Measurements from ENCODE around the gene FLYWCH1. TPM values are rescaled to one million over a fixed set of nuclear protein-coding genes. Genes with fewer than 3 reads are reported as not detected.
A peak's percentile ranks its signal among the peaks of the same experiment; 100 is the strongest.

FLYWCH1 gene, protein sequence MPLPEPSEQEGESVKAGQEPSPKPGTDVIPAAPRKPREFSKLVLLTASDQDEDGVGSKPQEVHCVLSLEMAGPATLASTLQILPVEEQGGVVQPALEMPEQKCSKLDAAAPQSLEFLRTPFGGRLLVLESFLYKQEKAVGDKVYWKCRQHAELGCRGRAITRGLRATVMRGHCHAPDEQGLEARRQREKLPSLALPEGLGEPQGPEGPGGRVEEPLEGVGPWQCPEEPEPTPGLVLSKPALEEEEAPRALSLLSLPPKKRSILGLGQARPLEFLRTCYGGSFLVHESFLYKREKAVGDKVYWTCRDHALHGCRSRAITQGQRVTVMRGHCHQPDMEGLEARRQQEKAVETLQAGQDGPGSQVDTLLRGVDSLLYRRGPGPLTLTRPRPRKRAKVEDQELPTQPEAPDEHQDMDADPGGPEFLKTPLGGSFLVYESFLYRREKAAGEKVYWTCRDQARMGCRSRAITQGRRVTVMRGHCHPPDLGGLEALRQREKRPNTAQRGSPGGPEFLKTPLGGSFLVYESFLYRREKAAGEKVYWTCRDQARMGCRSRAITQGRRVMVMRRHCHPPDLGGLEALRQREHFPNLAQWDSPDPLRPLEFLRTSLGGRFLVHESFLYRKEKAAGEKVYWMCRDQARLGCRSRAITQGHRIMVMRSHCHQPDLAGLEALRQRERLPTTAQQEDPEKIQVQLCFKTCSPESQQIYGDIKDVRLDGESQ
- total RNA-seq (10 to 100 TPM; 17.5 to 18.2 TPM), polyA plus RNA-seq (ENCODE audit: insufficient read length in 2 of 2) (10 to 100 TPM; 55.9 TPM)
- long read RNA-seq, donor 1, full-length matches to known transcripts = 9 of 9 reads
- long read RNA-seq, donor 1, partial matches to known transcripts = 0 of 9 reads
- long read RNA-seq, donor 1, other reads (novel, unspliced or antisense) = 0 of 9 reads
- long read RNA-seq, donor 2, full-length matches to known transcripts = 6 of 6 reads
- long read RNA-seq, donor 2, partial matches to known transcripts = 0 of 6 reads
- long read RNA-seq, donor 2, other reads (novel, unspliced or antisense) = 0 of 6 reads
- long read RNA-seq, donor 3, full-length matches to known transcripts = 4 of 4 reads
- long read RNA-seq, donor 3, partial matches to known transcripts = 0 of 4 reads
- long read RNA-seq, donor 3, other reads (novel, unspliced or antisense) = 0 of 4 reads
- long read RNA-seq, donor 4, full-length matches to known transcripts = 9 of 9 reads
- long read RNA-seq, donor 4, partial matches to known transcripts = 0 of 9 reads
- long read RNA-seq, donor 4, other reads (novel, unspliced or antisense) = 0 of 9 reads

- H3K27ac ChIP-seq (ENCODE audit: low read depth, low read length) = peak within 1 kb of the TSS; percentile 88
- whole genome bisulfite sequencing (ENCODE audit: insufficient coverage) = under 1% methylated on average over 85 of the region's 85 CpGs
- peaks cover 16% of the 10 kb centered on the region for H3K4me1 ChIP-seq (ENCODE audit: control insufficient read depth, insufficient read depth, low read length)
- H3K36me3 ChIP-seq (ENCODE audit: control insufficient read depth, insufficient read depth, low read length) = peaks cover 14% of the 10 kb centered on the region
- H3K9me3 ChIP-seq (ENCODE audit: control insufficient read depth, insufficient read depth, low read length) = no peaks in the 10 kb centered on the region
- DNase-seq (ENCODE audit: low read depth in 4 of 6, low spot score in 6 of 6) = peak; percentile 89 to 99 (median 96)
- H3K27me3 ChIP-seq (ENCODE audit: control insufficient read depth, insufficient read depth, low read length) = no peaks in the 10 kb centered on the region
- peak within 1 kb of the TSS; percentile 84 for H3K4me3 ChIP-seq (ENCODE audit: low read depth, low read length)
Measured at GRCh38 chr16:2911638-2912329, at the start of gene FLYWCH1. TSS of gene FLYWCH1 (plus strand) at chr16:2911931. CDS start at chr16:2929686, 17,755 bp downstream.

GRCh38 chr16:2865651-2866050, 46.1 kb upstream of the FLYWCH1 start:
- Histone ChIP-seq H3K4me1 (ENCODE audit: control insufficient read depth, insufficient read depth, low read length) (peaks cover 8% of the 10 kb centered on the region), H3K27me3 (ENCODE audit: control insufficient read depth, insufficient read depth, low read length) (peaks cover 24% of the 10 kb centered on the region), H3K4me3 (ENCODE audit: low read depth, low read length) (no peak overlapping the region), H3K36me3 (ENCODE audit: control insufficient read depth, insufficient read depth, low read length) (no peaks in the 10 kb centered on the region), H3K27ac (ENCODE audit: low read depth, low read length) (no peak overlapping the region), H3K9me3 (ENCODE audit: control insufficient read depth, insufficient read depth, low read length) (no peaks in the 10 kb centered on the region)
- 43% methylated on average over 1 of the region's 4 CpGs for WGBS (ENCODE audit: insufficient coverage)
- no peak for DNase-seq (ENCODE audit: low read depth in 4 of 6, low spot score in 6 of 6)

- Histone ChIP-seq H3K36me3 (ENCODE audit: control insufficient read depth, insufficient read depth, low read length) (no peaks in the 10 kb centered on the region), H3K4me3 (ENCODE audit: low read depth, low read length) (no peak overlapping the region), H3K9me3 (ENCODE audit: control insufficient read depth, insufficient read depth, low read length) (no peaks in the 10 kb centered on the region), H3K27ac (ENCODE audit: low read depth, low read length) (no peak overlapping the region), H3K27me3 (ENCODE audit: control insufficient read depth, insufficient read depth, low read length) (peaks cover 18% of the 10 kb centered on the region), H3K4me1 (ENCODE audit: control insufficient read depth, insufficient read depth, low read length) (peaks cover 8% of the 10 kb centered on the region)
- no peak for DNase-seq (ENCODE audit: low read depth in 4 of 6, low spot score in 6 of 6)
- WGBS (ENCODE audit: insufficient coverage) = 93% methylated on average over 4 of the region's 4 CpGs
Measured at GRCh38 chr16:2866431-2866830, 45.3 kb upstream of the FLYWCH1 start.

DNA sequence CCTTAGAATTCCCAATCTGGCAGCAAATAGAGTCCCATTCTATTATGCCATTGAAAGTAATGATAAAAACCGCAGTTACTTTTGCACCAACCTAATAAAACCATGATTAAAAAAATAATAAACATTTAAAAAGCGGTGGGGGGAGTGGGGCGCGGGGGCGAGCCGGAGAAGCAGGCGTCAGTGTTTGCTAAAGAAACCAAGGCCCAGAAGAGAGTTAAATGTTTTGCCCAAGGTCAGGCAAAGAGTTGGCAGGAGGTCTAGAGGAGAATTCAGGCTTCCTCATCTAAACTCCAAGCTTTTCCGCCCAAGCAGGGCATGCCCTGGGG, 44.1 kb upstream of the FLYWCH1 start:
- WGBS (ENCODE audit: insufficient coverage) = no CpG with 5 or more reads among the region's 8 CpGs
- peak overlapping the region; percentile 78 for H3K4me3 ChIP-seq (ENCODE audit: low read depth, low read length)
- H3K27ac ChIP-seq (ENCODE audit: low read depth, low read length) = peak overlapping the region; percentile 94
- peaks cover 15% of the 10 kb centered on the region for H3K27me3 ChIP-seq (ENCODE audit: control insufficient read depth, insufficient read depth, low read length)
- H3K4me1 ChIP-seq (ENCODE audit: control insufficient read depth, insufficient read depth, low read length) = peaks cover 8% of the 10 kb centered on the region
- H3K9me3 ChIP-seq (ENCODE audit: control insufficient read depth, insufficient read depth, low read length) = no peaks in the 10 kb centered on the region
- H3K36me3 ChIP-seq (ENCODE audit: control insufficient read depth, insufficient read depth, low read length) = no peaks in the 10 kb centered on the region
- no peak for DNase-seq (ENCODE audit: low read depth in 4 of 6, low spot score in 6 of 6)

- Histone ChIP-seq H3K27me3 (ENCODE audit: control insufficient read depth, insufficient read depth, low read length) (peaks cover 15% of the 10 kb centered on the region), H3K4me1 (ENCODE audit: control insufficient read depth, insufficient read depth, low read length) (peaks cover 8% of the 10 kb centered on the region), H3K4me3 (ENCODE audit: low read depth, low read length) (peak overlapping the region; percentile 78), H3K36me3 (ENCODE audit: control insufficient read depth, insufficient read depth, low read length) (no peaks in the 10 kb centered on the region), H3K9me3 (ENCODE audit: control insufficient read depth, insufficient read depth, low read length) (no peaks in the 10 kb centered on the region), H3K27ac (ENCODE audit: low read depth, low read length) (peak overlapping the region; percentile 94)
- DNase-seq (ENCODE audit: low read depth in 4 of 6, low spot score in 6 of 6) = peak; percentile 74 to 97 (median 84)
- under 1% methylated on average over 39 of the region's 45 CpGs for WGBS (ENCODE audit: insufficient coverage)
Measured at GRCh38 chr16:2867987-2868789, 43.5 kb upstream of the FLYWCH1 start.

- no peaks in the 10 kb centered on the region for H3K9me3 ChIP-seq (ENCODE audit: control insufficient read depth, insufficient read depth, low read length)
- 74% methylated on average over 3 of the region's 6 CpGs for WGBS (ENCODE audit: insufficient coverage)
- H3K27me3 ChIP-seq (ENCODE audit: control insufficient read depth, insufficient read depth, low read length) = peaks cover 3% of the 10 kb centered on the region
- H3K36me3 ChIP-seq (ENCODE audit: control insufficient read depth, insufficient read depth, low read length) = no peaks in the 10 kb centered on the region
- no peak for DNase-seq (ENCODE audit: low read depth in 4 of 6, low spot score in 6 of 6)
- peaks cover 8% of the 10 kb centered on the region for H3K4me1 ChIP-seq (ENCODE audit: control insufficient read depth, insufficient read depth, low read length)
- H3K27ac ChIP-seq (ENCODE audit: low read depth, low read length) = no peak overlapping the region
- no peak overlapping the region for H3K4me3 ChIP-seq (ENCODE audit: low read depth, low read length)
Measured at GRCh38 chr16:2871926-2872325, 39.8 kb upstream of the FLYWCH1 start.

- no peaks in the 10 kb centered on the region for H3K36me3 ChIP-seq (ENCODE audit: control insufficient read depth, insufficient read depth, low read length)
- 47% methylated on average over 15 of the region's 21 CpGs for WGBS (ENCODE audit: insufficient coverage)
Measured at GRCh38 chr16:2874032-2874911, 37.5 kb upstream of the FLYWCH1 start.

GRCh38 chr16:2874912-2875362, 36.8 kb upstream of the FLYWCH1 start:
- H3K27me3 ChIP-seq (ENCODE audit: control insufficient read depth, insufficient read depth, low read length) = peaks cover 2% of the 10 kb centered on the region
- peaks cover 3% of the 10 kb centered on the region for H3K9me3 ChIP-seq (ENCODE audit: control insufficient read depth, insufficient read depth, low read length)
- no peaks in the 10 kb centered on the region for H3K4me1 ChIP-seq (ENCODE audit: control insufficient read depth, insufficient read depth, low read length)
- 15% methylated on average over 15 of the region's 25 CpGs for WGBS (ENCODE audit: insufficient coverage)
- DNase-seq (ENCODE audit: low read depth in 4 of 6, low spot score in 6 of 6) = peak in 3 of 6 donors; percentile 17 to 82 (median 62)
- H3K27ac ChIP-seq (ENCODE audit: low read depth, low read length) = no peak overlapping the region
- no peak overlapping the region for H3K4me3 ChIP-seq (ENCODE audit: low read depth, low read length)
- no peaks in the 10 kb centered on the region for H3K36me3 ChIP-seq (ENCODE audit: control insufficient read depth, insufficient read depth, low read length)

More at GRCh38 chr16:2874032-2874911, 37.5 kb upstream of the FLYWCH1 start:
- H3K4me1 ChIP-seq (ENCODE audit: control insufficient read depth, insufficient read depth, low read length) = no peaks in the 10 kb centered on the region
- H3K4me3 ChIP-seq (ENCODE audit: low read depth, low read length) = no peak overlapping the region
- DNase-seq (ENCODE audit: low read depth in 4 of 6, low spot score in 6 of 6) = no peak
- no peaks in the 10 kb centered on the region for H3K9me3 ChIP-seq (ENCODE audit: control insufficient read depth, insufficient read depth, low read length)
- H3K27ac ChIP-seq (ENCODE audit: low read depth, low read length) = no peak overlapping the region
- peaks cover 3% of the 10 kb centered on the region for H3K27me3 ChIP-seq (ENCODE audit: control insufficient read depth, insufficient read depth, low read length)
